Uterus (tissue), 4 donors: ENCODE results near the gene NCS1. TPM values are rescaled to one million over a fixed set of nuclear protein-coding genes. Genes with fewer than 3 reads are reported as not detected.

Source experiments
- DNase-seq, 2 donors: peaks; one replicate each; pipeline ENCODE4 v3.0.0-alpha.2; 2019 to 2020
- H3K27ac ChIP-seq, 2 donors: fragments of 200-600 bp; sonication (generic); 1 replicate in 1 of 2; 2 replicates in 1 of 2; pipeline ENCODE4 v1.5.1; 2016 to 2018
- H3K27me3 ChIP-seq, 2 donors: fragments of 200-600 bp; sonication (generic); one replicate each; pipeline ENCODE4 v1.5.1; 2018 to 2019; ENCODE audit warnings: control low read depth in 1 of 2
- H3K36me3 ChIP-seq, 2 donors: fragments of 200-600 bp; sonication (generic); one replicate each; pipeline ENCODE4 v1.5.1; 2019; ENCODE audit warnings: control low read depth in 1 of 2
- H3K4me1 ChIP-seq, 2 donors: fragments of 200-600 bp; sonication (generic); one replicate each; pipeline ENCODE4 v1.5.1; 2018 to 2019; ENCODE audit warnings: control low read depth in 1 of 2
- H3K4me3 ChIP-seq, 2 donors: fragments of 200-600 bp; sonication (generic); 1 replicate in 1 of 2; 2 replicates in 1 of 2; pipeline ENCODE4 v1.5.1; 2018 to 2019; ENCODE audit warnings: mild to moderate bottlenecking in 1 of 2
- H3K9me3 ChIP-seq, 2 donors: fragments of 200-600 bp; sonication (generic); one replicate each; pipeline ENCODE4 v1.5.1; 2019; ENCODE audit warnings: control low read depth in 1 of 2
- POLR2A ChIP-seq, 2 donors: fragments of 450-650 bp; IDR thresholded peaks; one replicate each; pipeline ENCODE4 v1.6.1; 2016; ENCODE audit warnings: antibody characterized with exemption in 2 of 2, mild to moderate bottlenecking in 1 of 2, moderate library complexity in 1 of 2
- intact Hi-C: fragments of 100-400 bp; cut with DNase I; formaldehyde crosslinking; loops from one replicate; pipeline ENCODE4 v1.15.1; 2023; ENCODE audit warnings: low total_unique reads
- total RNA-seq, 4 donors: library from RNA; depleted of rRNA in 3 of 4; stranded (reverse); fragments of >200 nt in 3 of 4; gene quantifications; one replicate each; pipeline versions ENCODE4 v1.1.0 to v1.2.4, GENCODE V29; 2014 to 2023
- TF ChIP-seq, protein P1 (sequence below), 4 experiments: fragments of 200-600 bp in 2 of 4; fragments of 450-650 bp in 2 of 4; sonication (generic) in 2 of 4; IDR thresholded peaks; one replicate each; pipeline ENCODE4 v1.5.1; 2016 to 2019; ENCODE audit warnings: antibody characterized with exemption in 4 of 4, mild to moderate bottlenecking in 2 of 4, moderate library complexity in 1 of 4
- donor health status: DM: yes; HTN: yes; CAD: no.

Gene NCS1
- total RNA-seq, 4 donors from 2014 or later: 4.1 to 99.3 (median 39.0) TPM

DNA sequence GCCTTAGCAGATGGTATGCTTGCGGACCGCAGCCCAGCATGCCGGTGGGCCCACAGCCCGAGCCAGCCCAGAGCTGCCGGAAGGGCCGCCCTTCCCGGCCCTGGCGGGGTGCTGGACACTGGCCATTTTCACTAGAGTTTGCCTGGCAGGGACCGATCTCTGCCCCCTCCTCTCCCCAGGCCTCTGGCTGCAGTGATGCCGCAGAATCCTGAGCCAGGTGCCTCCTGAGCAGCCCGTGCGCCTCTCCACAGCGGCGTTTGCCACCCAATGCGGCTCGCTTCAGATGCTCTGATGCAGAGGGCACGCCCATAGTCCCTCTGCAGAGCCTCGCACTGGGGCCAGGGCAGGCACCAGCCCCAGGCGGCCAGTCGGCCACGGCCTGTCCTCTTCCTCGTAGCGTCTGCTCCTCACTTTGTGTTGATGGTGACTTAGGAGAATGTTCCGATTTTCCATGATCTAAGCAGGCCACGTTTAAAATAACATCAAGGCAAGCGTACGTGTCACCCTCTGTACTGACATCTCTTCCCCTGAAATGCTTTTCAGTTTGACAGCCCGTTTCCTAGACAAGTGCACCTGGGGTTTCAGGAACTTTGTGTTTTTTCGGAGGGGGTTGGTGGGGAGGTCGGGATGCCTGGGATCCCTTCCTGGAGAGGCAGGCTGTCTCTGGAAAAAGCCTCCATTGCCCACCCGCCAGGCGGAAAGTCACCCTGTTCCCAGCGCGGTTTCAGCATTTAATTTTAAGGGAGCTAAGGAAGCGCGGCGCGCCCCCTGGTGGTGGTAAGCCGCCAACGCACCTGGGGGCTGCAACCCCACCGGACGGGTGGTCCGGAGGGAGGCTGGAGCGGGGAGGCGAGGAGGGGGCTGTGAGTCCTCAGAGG is 63.6 kb downstream of the NCS1 start:
- TF ChIP-seq, protein P1, sequence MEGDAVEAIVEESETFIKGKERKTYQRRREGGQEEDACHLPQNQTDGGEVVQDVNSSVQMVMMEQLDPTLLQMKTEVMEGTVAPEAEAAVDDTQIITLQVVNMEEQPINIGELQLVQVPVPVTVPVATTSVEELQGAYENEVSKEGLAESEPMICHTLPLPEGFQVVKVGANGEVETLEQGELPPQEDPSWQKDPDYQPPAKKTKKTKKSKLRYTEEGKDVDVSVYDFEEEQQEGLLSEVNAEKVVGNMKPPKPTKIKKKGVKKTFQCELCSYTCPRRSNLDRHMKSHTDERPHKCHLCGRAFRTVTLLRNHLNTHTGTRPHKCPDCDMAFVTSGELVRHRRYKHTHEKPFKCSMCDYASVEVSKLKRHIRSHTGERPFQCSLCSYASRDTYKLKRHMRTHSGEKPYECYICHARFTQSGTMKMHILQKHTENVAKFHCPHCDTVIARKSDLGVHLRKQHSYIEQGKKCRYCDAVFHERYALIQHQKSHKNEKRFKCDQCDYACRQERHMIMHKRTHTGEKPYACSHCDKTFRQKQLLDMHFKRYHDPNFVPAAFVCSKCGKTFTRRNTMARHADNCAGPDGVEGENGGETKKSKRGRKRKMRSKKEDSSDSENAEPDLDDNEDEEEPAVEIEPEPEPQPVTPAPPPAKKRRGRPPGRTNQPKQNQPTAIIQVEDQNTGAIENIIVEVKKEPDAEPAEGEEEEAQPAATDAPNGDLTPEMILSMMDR (IDR thresholded peaks at IDR 0.05): peak; percentile 93 to 100 (median 98)
- TF ChIP-seq POLR2A (IDR thresholded peaks at IDR 0.05): no peak
- peak; percentile 74 to 75 for DNase-seq
- no peaks in the 10 kb centered on the region for H3K27me3 ChIP-seq
- no peaks in the 10 kb centered on the region for H3K9me3 ChIP-seq
- H3K27ac ChIP-seq: peak overlapping the region; percentile 52 to 66
- intact Hi-C loops: loop anchor here (5.0 to 10.0 kb wide), 2 partner anchors 128 to 351 kb away; no protein-coding TSS in a partner anchor
- no peaks in the 10 kb centered on the region for H3K36me3 ChIP-seq
- peaks cover 0 to 7% of the 10 kb centered on the region in 2 donors for H3K4me1 ChIP-seq
- H3K4me3 ChIP-seq: no peak overlapping the region

GRCh38 chr9:130236436-130236985 is 64.3 kb downstream of the NCS1 start:
- Histone ChIP-seq H3K9me3 (no peaks in the 10 kb centered on the region), H3K27me3 (no peaks in the 10 kb centered on the region), H3K4me3 (no peak overlapping the region), H3K36me3 (no peaks in the 10 kb centered on the region), H3K4me1 (peaks cover 0 to 7% of the 10 kb centered on the region in 2 donors), H3K27ac (peak overlapping the region; percentile 52 to 66)
- intact Hi-C loops: loop anchor here (5.0 to 10.0 kb wide), 2 partner anchors 129 to 352 kb away; no protein-coding TSS in a partner anchor
- no peak for DNase-seq
- TF ChIP-seq, protein P1 (IDR thresholded peaks at IDR 0.05): no peak
- no peak for TF ChIP-seq POLR2A (IDR thresholded peaks at IDR 0.05)

DNA sequence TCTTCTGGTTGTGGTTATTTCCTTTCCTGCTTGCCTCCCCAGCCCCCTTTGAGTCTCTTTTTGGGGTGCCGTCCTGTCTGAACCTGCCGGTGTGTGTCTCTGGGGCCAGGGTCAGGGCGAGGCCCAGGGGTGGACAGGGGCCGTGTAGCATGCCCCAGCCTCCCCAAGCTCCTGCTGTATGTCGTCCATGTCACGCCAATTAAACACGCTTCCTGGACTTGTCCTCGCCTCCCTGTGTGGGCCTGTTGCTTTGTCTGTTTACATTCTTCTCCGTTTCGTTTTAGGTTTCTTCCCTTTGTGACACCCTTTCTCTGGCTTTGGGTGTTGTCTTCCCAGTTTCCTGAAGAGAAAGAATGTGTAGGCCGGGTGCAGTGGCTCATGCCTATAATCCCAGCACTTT is 64.9 kb downstream of the NCS1 start:
- H3K4me1 ChIP-seq: peaks cover 0 to 7% of the 10 kb centered on the region in 2 donors
- intact Hi-C loops: loop anchor here (5.0 to 10.0 kb wide), 2 partner anchors 130 to 352 kb away; no protein-coding TSS in a partner anchor
- no peaks in the 10 kb centered on the region for H3K9me3 ChIP-seq
- no peak overlapping the region for H3K4me3 ChIP-seq
- DNase-seq: no peak
- no peaks in the 10 kb centered on the region for H3K36me3 ChIP-seq
- no peaks in the 10 kb centered on the region for H3K27me3 ChIP-seq
- TF ChIP-seq POLR2A (IDR thresholded peaks at IDR 0.05): no peak
- TF ChIP-seq, protein P1 (IDR thresholded peaks at IDR 0.05): no peak
- H3K27ac ChIP-seq: peak overlapping the region in 1 of 2 donors; percentile 66

DNA sequence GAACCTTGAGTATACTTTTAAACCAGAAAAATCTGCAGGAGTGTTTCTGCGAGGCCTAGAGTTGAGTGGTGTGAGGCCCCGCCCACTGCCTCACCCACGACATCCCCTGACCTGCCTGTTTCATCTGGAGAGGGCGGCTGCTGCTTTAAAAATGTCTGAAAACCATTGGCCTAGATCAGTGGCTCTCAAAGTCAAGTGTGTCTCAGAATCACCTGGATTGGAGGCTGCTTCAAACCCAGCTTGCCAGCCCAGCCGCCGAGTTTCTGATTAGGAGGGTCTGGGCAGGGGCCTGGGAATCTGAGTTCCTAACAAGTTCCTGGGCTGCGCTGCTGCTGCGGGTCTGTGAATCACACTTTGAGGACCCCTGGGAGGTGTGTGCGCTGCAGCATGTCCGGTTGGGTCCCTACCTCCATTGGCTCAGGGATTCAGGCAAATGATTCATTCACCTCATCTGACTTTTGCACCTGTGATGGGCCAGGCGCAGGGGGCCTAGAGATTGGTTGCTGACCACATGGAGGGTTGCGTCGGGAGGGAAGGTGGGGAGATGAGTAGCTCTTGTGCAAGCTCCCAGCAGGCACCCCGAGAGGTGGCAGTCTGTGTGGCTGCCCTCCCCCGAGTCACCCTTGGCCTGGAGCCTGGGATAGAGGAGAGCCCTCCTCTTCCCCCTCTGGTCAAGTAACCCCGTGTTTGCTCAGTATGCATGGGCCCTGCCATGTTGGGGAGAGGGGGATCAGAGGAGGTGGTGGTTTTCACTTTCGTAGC is 65.7 kb downstream of the NCS1 start:
- Histone ChIP-seq H3K36me3 (no peaks in the 10 kb centered on the region), H3K9me3 (no peaks in the 10 kb centered on the region), H3K27ac (peak overlapping the region; percentile 17 to 66), H3K27me3 (no peaks in the 10 kb centered on the region), H3K4me3 (no peak overlapping the region), H3K4me1 (peaks cover 0 to 7% of the 10 kb centered on the region in 2 donors)
- no peak for DNase-seq
- intact Hi-C loops: loop anchor here (5.0 to 10.0 kb wide), 2 partner anchors 131 to 353 kb away; no protein-coding TSS in a partner anchor
- TF ChIP-seq, protein P1 (IDR thresholded peaks at IDR 0.05): no peak
- TF ChIP-seq POLR2A (IDR thresholded peaks at IDR 0.05): no peak
